GM19193 (cell line): ENCODE measurements around the gene BTBD18.

Experiments
- POLR2A ChIP-seq: IDR thresholded peaks from 4 replicates; pipeline ENCODE4 v1.6.1; 2011; ENCODE audit not compliant: insufficient read depth, insufficient read length; ENCODE audit errors: extremely low read depth

The BTBD18 gene

GRCh38 chr11:57785072-57785471 lies 33.5 kb upstream of the BTBD18 start:
- no peak for TF ChIP-seq POLR2A

- no peak for TF ChIP-seq POLR2A
These were observed 29.9 kb upstream of the BTBD18 start for GRCh38 chr11:57781529-57781943.

- no peak for TF ChIP-seq POLR2A
These were observed 27.7 kb upstream of the BTBD18 start for GRCh38 chr11:57779276-57779675.

GRCh38 chr11:57778318-57779037 lies 26.9 kb upstream of the BTBD18 start:
- no peak for TF ChIP-seq POLR2A

- TF ChIP-seq POLR2A: no peak
These were observed 26.3 kb upstream of the BTBD18 start for GRCh38 chr11:57777969-57778317.

- TF ChIP-seq POLR2A: no peak
These were observed 25.1 kb upstream of the BTBD18 start for GRCh38 chr11:57776577-57777210.

GRCh38 chr11:57776031-57776521 lies 24.5 kb upstream of the BTBD18 start:
- TF ChIP-seq POLR2A: no peak

- no peak for TF ChIP-seq POLR2A
These were observed 23.9 kb upstream of the BTBD18 start for GRCh38 chr11:57775491-57775890.

GRCh38 chr11:57773026-57773598 lies 21.5 kb upstream of the BTBD18 start:
- TF ChIP-seq POLR2A: no peak

GRCh38 chr11:57772562-57772961 lies 20.9 kb upstream of the BTBD18 start:
- TF ChIP-seq POLR2A: no peak

- no peak for TF ChIP-seq POLR2A
These were observed 19.7 kb upstream of the BTBD18 start for GRCh38 chr11:57771365-57771764.

- no peak for TF ChIP-seq POLR2A
These were observed 19.2 kb upstream of the BTBD18 start for GRCh38 chr11:57770793-57771192.

- TF ChIP-seq POLR2A: no peak
These were observed 13.4 kb upstream of the BTBD18 start for GRCh38 chr11:57764972-57765371.

- no peak for TF ChIP-seq POLR2A
These were observed 12.9 kb upstream of the BTBD18 start for GRCh38 chr11:57764566-57764965.

- no peak for TF ChIP-seq POLR2A
These were observed 12.4 kb upstream of the BTBD18 start for GRCh38 chr11:57764021-57764420.

GRCh38 chr11:57763568-57763967 lies 11.9 kb upstream of the BTBD18 start:
- no peak for TF ChIP-seq POLR2A
